Thyroid gland (tissue), 4 donors: ENCODE measurements around the gene PLCB1.

Experiments used
- CTCF ChIP-seq, 6 experiments: fragments of 200-600 bp in 3 of 6; fragments of 450-650 bp in 3 of 6; sonication (generic) in 3 of 6; IDR thresholded peaks; one replicate each; pipeline ENCODE4 v1.5.1; 2016 to 2019; ENCODE audit warnings: antibody characterized with exemption in 6 of 6, mild to moderate bottlenecking in 2 of 6, inconsistent platforms in 1 of 6, moderate library complexity in 1 of 6
- POLR2A ChIP-seq, 2 donors: fragments of 450-650 bp; IDR thresholded peaks; one replicate each; pipeline ENCODE4 v1.6.1; 2017; ENCODE audit warnings: antibody characterized with exemption in 2 of 2, mild to moderate bottlenecking in 2 of 2, moderate library complexity in 1 of 2

- TF ChIP-seq CTCF (IDR thresholded peaks at IDR 0.05) (no peak), POLR2A (IDR thresholded peaks at IDR 0.05) (no peak)
Measured at GRCh38 chr20:8143474-8143873, 11.4 kb downstream of the PLCB1 start.
